PC-9 (cell line): ENCODE data around the gene EPB41L3. TPM values are rescaled to one million over a fixed set of nuclear protein-coding genes. Genes with fewer than 3 reads are reported as not detected.
A peak's percentile ranks its signal among the peaks of the same experiment; 100 is the strongest.

Source experiments
- BruUV-seq: library from RNA; stranded (reverse); fragments of 400-500 nt; replicated peaks from 2 replicates; lab custom pipeline; 2021; lab: Mats Ljungman, UMichigan
- CTCF ChIA-PET: fragments of 300-600 bp; sonication (Branson Sonifier 250); formaldehyde crosslinking; loops from one replicate; lab custom pipeline; 2022; ENCODE audit warnings: antibody characterized with exemption; lab: Charles Lee
- POLR2A ChIA-PET: fragments of 300-600 bp; sonication (Branson Sonifier 250); formaldehyde crosslinking; loops from one replicate; lab custom pipeline; 2022; ENCODE audit warnings: antibody characterized with exemption; ENCODE audit not compliant: unreplicated experiment; lab: Charles Lee
- DNase-seq, 2 experiments: peaks; one replicate each; pipeline versions ENCODE4 v3.0.0 to v3.0.0-alpha.2; 2015 to 2022; ENCODE audit warnings: mixed read lengths in 1 of 2
- H2AFZ ChIP-seq: fragments of 200-600 bp; sonication (generic); 2 replicates; pipeline ENCODE4 v1.8.1; 2017; ENCODE audit warnings: antibody characterized with exemption
- H3F3A ChIP-seq: fragments of 200-600 bp; sonication (generic); 2 replicates; pipeline ENCODE4 v1.8.1; 2017; ENCODE audit warnings: antibody characterized with exemption, mild to moderate bottlenecking, low read depth; ENCODE audit not compliant: insufficient read depth
- H3K27ac ChIP-seq: fragments of 200-600 bp; sonication (generic); 2 replicates; pipeline ENCODE4 v1.6.1; 2016; ENCODE audit warnings: mixed run types
- H3K27me3 ChIP-seq: fragments of 200-600 bp; sonication (generic); 2 replicates; pipeline ENCODE4 v1.6.1; 2016; ENCODE audit warnings: low read depth, mixed run types; ENCODE audit not compliant: insufficient read depth
- H3K36me3 ChIP-seq: fragments of 200-600 bp; sonication (generic); 2 replicates; pipeline ENCODE4 v1.6.1; 2016; ENCODE audit warnings: low read depth, mixed run types
- H3K4me1 ChIP-seq: fragments of 200-600 bp; sonication (generic); replicated peaks from 2 replicates; pipeline ENCODE4 v1.6.1; 2016; ENCODE audit warnings: mixed run types; ENCODE audit not compliant: insufficient read depth
- H3K4me2 ChIP-seq: fragments of 200-600 bp; sonication (generic); 2 replicates; pipeline ENCODE4 v1.6.1; 2017; ENCODE audit warnings: mixed run types
- H3K4me3 ChIP-seq: fragments of 200-600 bp; sonication (generic); 2 replicates; pipeline ENCODE4 v1.6.1; 2016; ENCODE audit warnings: mixed run types
- H3K79me2 ChIP-seq: fragments of 200-600 bp; sonication (generic); 2 replicates; pipeline ENCODE4 v1.6.1; 2017; ENCODE audit warnings: low read depth, mixed run types
- H3K9me2 ChIP-seq: fragments of 200-600 bp; sonication (generic); 2 replicates; pipeline ENCODE4 v1.8.1; 2017; ENCODE audit warnings: mild to moderate bottlenecking; ENCODE audit not compliant: insufficient read depth
- H3K9me3 ChIP-seq: fragments of 200-600 bp; sonication (generic); 2 replicates; pipeline ENCODE4 v1.8.1; 2016; ENCODE audit warnings: low read depth; ENCODE audit not compliant: insufficient read depth
- H4K20me1 ChIP-seq: fragments of 200-600 bp; sonication (generic); 2 replicates; pipeline ENCODE4 v1.8.1; 2017; ENCODE audit not compliant: insufficient read depth
- EZH2 ChIP-seq: fragments of 200-600 bp; sonication (generic); IDR thresholded peaks from 2 replicates; pipeline ENCODE4 v1.8.0; 2017; ENCODE audit warnings: antibody characterized with exemption, low read depth
- intact Hi-C: fragments of 100-400 bp; cut with micrococcal nuclease; formaldehyde crosslinking; loops from one replicate; pipeline ENCODE4 v1.10.0; 2022; ENCODE audit not compliant: unreplicated experiment
- total RNA-seq: library from RNA; stranded (reverse); gene quantifications from 2 replicates; pipeline ENCODE4 v1.2.3, GENCODE V29; 2021
- TF ChIP-seq, protein P1 (sequence below): fragments of 200-600 bp; sonication (generic); conservative IDR thresholded peaks from 2 replicates; pipeline ENCODE4 v1.6.1; 2017; ENCODE audit warnings: mixed run types, antibody characterized with exemption, mild to moderate bottlenecking, moderate library complexity

Gene EPB41L3
- total RNA-seq, 1 experiment from 2014 or later: not detected

DNA sequence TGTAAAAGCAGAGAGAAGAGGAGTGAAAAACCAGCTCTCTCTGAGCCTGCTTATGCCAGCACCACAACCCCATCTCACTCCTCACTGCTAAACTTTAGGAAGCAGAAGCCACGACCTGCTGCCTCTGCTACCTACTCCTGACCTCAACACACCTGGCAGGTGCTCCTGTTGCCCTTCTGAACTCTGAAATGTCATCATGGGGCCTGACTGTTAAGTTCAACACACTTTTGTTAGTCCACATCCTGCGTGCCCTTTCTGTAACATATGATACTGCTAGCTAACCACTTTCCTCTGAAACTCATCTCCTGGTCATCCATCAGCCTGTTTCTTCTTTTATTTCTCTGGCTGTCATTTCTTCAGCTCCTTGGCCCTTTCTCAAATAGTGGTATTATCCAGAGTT is 118.1 kb downstream of the EPB41L3 start:
- BruUV-seq: no TSS peak
- TF ChIP-seq, protein P1, sequence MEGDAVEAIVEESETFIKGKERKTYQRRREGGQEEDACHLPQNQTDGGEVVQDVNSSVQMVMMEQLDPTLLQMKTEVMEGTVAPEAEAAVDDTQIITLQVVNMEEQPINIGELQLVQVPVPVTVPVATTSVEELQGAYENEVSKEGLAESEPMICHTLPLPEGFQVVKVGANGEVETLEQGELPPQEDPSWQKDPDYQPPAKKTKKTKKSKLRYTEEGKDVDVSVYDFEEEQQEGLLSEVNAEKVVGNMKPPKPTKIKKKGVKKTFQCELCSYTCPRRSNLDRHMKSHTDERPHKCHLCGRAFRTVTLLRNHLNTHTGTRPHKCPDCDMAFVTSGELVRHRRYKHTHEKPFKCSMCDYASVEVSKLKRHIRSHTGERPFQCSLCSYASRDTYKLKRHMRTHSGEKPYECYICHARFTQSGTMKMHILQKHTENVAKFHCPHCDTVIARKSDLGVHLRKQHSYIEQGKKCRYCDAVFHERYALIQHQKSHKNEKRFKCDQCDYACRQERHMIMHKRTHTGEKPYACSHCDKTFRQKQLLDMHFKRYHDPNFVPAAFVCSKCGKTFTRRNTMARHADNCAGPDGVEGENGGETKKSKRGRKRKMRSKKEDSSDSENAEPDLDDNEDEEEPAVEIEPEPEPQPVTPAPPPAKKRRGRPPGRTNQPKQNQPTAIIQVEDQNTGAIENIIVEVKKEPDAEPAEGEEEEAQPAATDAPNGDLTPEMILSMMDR: no peak
- no peak for TF ChIP-seq EZH2
- no peak overlapping the region for H3K27ac ChIP-seq

DNA sequence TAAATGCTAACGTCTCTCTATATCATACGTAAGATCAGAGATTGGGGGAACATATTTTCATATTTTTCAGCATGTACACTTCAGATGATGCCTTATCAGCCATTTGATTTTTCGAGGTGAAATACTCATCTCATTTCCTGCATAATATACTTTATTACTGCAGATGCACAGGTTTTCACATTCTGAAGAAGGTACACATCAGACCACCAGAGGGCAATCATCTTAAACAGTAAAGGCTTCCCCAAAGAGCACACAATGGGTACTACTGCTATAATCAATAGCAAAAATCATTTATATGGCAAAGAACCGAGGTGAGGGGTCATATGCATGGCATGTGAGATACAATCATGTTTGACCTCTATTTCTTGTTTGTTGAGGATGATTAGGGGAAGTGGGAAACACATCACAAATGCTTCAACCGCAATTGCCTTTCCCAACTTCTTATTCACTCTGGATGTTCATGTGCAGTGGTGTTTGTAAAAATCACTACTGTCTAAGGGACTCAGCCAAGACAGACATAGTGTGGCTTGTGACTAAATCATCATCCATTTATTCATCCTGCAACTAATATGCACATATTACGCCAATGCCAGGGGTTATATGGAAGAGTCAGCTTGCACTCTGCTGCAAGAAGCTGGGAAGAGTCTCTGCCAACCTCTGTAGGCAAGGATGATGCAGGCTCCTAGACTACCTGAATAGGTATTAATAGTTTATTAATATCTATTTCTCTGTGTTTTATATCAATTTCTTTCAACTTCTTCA is 118.7 kb downstream of the EPB41L3 start:
- Histone ChIP-seq H4K20me1 (no peaks in the 10 kb centered on the region), H3K27ac (no peak overlapping the region), H3K4me3 (no peak overlapping the region), H3K36me3 (no peaks in the 10 kb centered on the region), H3K4me1 (no peaks in the 10 kb centered on the region), H3K79me2 (no peaks in the 10 kb centered on the region), H3K9me2 (no peaks in the 10 kb centered on the region), H3F3A (no peaks in the 10 kb centered on the region), H3K9me3 (no peaks in the 10 kb centered on the region), H3K4me2 (no peak overlapping the region), H3K27me3 (peaks cover 38% of the 10 kb centered on the region; the same call in 1 of the 2 replicates), H2AFZ (no peak overlapping the region)
- BruUV-seq: no TSS peak
- no peak for DNase-seq
- intact Hi-C loops: no loop called here
- CTCF ChIA-PET: no interaction called here
- POLR2A ChIA-PET: no interaction called here
- TF ChIP-seq, protein P1: peak; percentile 63
- TF ChIP-seq EZH2: no peak

More for the DNA sequence above, 118.1 kb downstream of the EPB41L3 start:
- CTCF ChIA-PET: no interaction called here
- Histone ChIP-seq H3K36me3 (no peaks in the 10 kb centered on the region), H2AFZ (no peak overlapping the region), H3K4me3 (no peak overlapping the region), H3K9me2 (no peaks in the 10 kb centered on the region), H3K4me2 (no peak overlapping the region), H3K9me3 (no peaks in the 10 kb centered on the region), H3K27me3 (peaks cover 38% of the 10 kb centered on the region; the same call in 1 of the 2 replicates), H4K20me1 (no peaks in the 10 kb centered on the region), H3K79me2 (no peaks in the 10 kb centered on the region), H3K4me1 (no peaks in the 10 kb centered on the region), H3F3A (no peaks in the 10 kb centered on the region)
- no peak for DNase-seq
- intact Hi-C loops: no loop called here
- POLR2A ChIA-PET: no interaction called here

DNA sequence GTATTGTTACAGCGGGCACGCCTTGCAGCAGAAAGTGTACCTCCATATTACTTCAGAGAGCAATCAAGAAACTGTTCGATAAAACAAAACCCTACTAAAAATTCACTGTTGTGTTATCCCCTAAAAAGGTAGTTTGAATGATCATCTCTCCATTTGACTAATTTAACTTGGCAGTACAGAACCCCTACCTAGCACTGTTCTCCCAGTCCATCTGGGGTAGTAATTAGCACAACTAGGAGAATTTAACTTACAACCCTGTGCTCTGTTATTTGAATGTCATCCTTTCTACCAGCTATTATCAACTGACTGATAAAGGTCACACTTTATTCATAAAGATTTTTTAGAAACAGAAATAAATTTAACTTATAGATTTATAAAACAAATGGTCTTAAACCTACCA is 121.2 kb downstream of the EPB41L3 start:
- ChIA-PET CTCF (no interaction called here), POLR2A (no interaction called here)
- Histone ChIP-seq H4K20me1 (no peaks in the 10 kb centered on the region), H3K4me1 (no peaks in the 10 kb centered on the region), H3F3A (no peaks in the 10 kb centered on the region), H3K36me3 (no peaks in the 10 kb centered on the region), H3K4me3 (no peak overlapping the region), H3K9me3 (no peaks in the 10 kb centered on the region), H3K4me2 (no peak overlapping the region), H3K79me2 (no peaks in the 10 kb centered on the region), H3K27ac (no peak overlapping the region), H2AFZ (no peak overlapping the region), H3K27me3 (peaks cover 32% of the 10 kb centered on the region; the same call in 1 of the 2 replicates), H3K9me2 (no peaks in the 10 kb centered on the region)
- intact Hi-C loops: no loop called here
- TF ChIP-seq, protein P1: no peak
- no peak for TF ChIP-seq EZH2
- no peak for DNase-seq
- no TSS peak for BruUV-seq
